ENCODE measurements around the gene FAM217B.
A peak's percentile ranks its signal among the peaks of the same experiment; 100 is the strongest.

Gene FAM217B

GRCh38 chr20:59933296-59933848 is 6.8 kb upstream of the FAM217B start, which contains the start of gene SYCP2:
TSS of gene SYCP2 (minus strand) at chr20:59933637. CDS start at chr20:59922413, 11,224 bp downstream.
- DNase-seq (ENCODE audit: low spot score) = peak; percentile 91
- no peak for TF ChIP-seq CTCF (IDR thresholded peaks at IDR 0.05; ENCODE audit: extremely low read depth, missing control alignments)

GRCh38 chr20:59933849-59934585 is 6.2 kb upstream of the FAM217B start:
- peak; percentile 93 for DNase-seq (ENCODE audit: low spot score)

GRCh38 chr20:59935457-59936185 is 4.6 kb upstream of the FAM217B start:
- no peak for TF ChIP-seq CTCF (IDR thresholded peaks at IDR 0.05; ENCODE audit: extremely low read depth, missing control alignments)

More at GRCh38 chr20:59933849-59934585, 6.2 kb upstream of the FAM217B start:
- peak; percentile 89 for TF ChIP-seq CTCF (IDR thresholded peaks at IDR 0.05; ENCODE audit: extremely low read depth, missing control alignments)

GRCh38 chr20:59936409-59936808 is 3.8 kb upstream of the FAM217B start:
- DNase-seq (ENCODE audit: low spot score) = no peak
- TF ChIP-seq CTCF (IDR thresholded peaks at IDR 0.05; ENCODE audit: extremely low read depth, missing control alignments) = no peak

More at GRCh38 chr20:59935457-59936185, 4.6 kb upstream of the FAM217B start:
- no peak for DNase-seq (ENCODE audit: low spot score)

- no peak for DNase-seq (ENCODE audit: low spot score)
- no peak for TF ChIP-seq CTCF (IDR thresholded peaks at IDR 0.05; ENCODE audit: extremely low read depth, missing control alignments)
These were observed 3.0 kb upstream of the FAM217B start for GRCh38 chr20:59937150-59937549.

- no peak for DNase-seq (ENCODE audit: low spot score)
- no peak for TF ChIP-seq CTCF (IDR thresholded peaks at IDR 0.05; ENCODE audit: extremely low read depth, missing control alignments)
These were observed 2.0 kb upstream of the FAM217B start for GRCh38 chr20:59938221-59938620.

- TF ChIP-seq CTCF (IDR thresholded peaks at IDR 0.05; ENCODE audit: extremely low read depth, missing control alignments) = no peak
- no peak for DNase-seq (ENCODE audit: low spot score)
These were observed 1.5 kb upstream of the FAM217B start for GRCh38 chr20:59938696-59939051.
